GM19455 (cell line): ENCODE data around the gene LEAP2.

Experiments
- ATAC-seq: cut with Tn5 transposase; IDR thresholded peaks from one replicate; pipeline ENCODE4 v1.9.1; 2021; ENCODE audit not compliant: unreplicated experiment

The LEAP2 gene

GRCh38 chr5:132876020-132876759, 2.7 kb downstream of the LEAP2 start:
- ATAC-seq, result no peak

DNA sequence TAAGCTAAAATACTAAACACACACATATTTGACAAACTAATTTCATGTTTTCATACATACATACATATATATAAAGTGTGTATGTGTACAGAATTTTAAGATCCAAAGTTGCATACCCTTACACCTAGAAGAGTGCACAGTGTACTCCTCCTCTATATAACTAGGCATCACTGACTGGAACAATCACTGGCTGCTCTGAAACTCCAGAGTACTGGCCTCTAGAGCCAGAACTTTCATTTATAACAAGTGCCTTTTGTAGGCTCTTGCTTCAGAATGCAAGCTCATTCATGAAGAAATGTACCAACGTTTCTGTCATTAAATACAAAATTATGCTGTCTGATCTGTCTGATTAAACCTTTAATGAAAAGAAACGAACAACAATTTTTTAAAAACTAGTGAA, 4.0 kb downstream of the LEAP2 start:
- ATAC-seq, result no peak

GRCh38 chr5:132877938-132878337, 4.5 kb downstream of the LEAP2 start:
- no peak for ATAC-seq

GRCh38 chr5:132883261-132883834, 9.9 kb downstream of the LEAP2 start:
- ATAC-seq, result no peak

GRCh38 chr5:132884548-132884947, 11.1 kb downstream of the LEAP2 start:
- ATAC-seq, result no peak

- ATAC-seq, result no peak
Measured at GRCh38 chr5:132886064-132886823, 12.8 kb downstream of the LEAP2 start.

GRCh38 chr5:132887283-132887682, 13.8 kb downstream of the LEAP2 start:
- no peak for ATAC-seq

DNA sequence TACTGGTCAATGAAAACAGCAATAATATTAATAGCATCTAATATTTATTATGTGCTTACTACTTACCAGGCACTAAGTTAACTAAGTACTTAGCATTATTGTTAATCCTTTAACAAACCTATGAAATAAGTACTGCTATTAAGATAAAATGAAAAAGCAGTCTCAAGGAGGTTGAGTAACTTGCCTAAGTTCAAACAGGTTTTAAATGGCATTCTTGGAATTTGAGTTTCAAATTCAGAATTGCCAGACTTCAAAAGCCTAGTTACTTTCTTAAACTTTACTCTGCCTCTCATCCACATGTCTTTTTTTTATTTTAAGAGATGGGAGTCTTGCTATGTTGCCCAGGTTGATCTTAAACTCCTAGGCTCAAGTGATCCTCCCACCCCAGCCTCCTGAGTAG, 16.0 kb downstream of the LEAP2 start:
- no peak for ATAC-seq

- no peak for ATAC-seq
Measured at GRCh38 chr5:132890817-132891216, 17.3 kb downstream of the LEAP2 start.

DNA sequence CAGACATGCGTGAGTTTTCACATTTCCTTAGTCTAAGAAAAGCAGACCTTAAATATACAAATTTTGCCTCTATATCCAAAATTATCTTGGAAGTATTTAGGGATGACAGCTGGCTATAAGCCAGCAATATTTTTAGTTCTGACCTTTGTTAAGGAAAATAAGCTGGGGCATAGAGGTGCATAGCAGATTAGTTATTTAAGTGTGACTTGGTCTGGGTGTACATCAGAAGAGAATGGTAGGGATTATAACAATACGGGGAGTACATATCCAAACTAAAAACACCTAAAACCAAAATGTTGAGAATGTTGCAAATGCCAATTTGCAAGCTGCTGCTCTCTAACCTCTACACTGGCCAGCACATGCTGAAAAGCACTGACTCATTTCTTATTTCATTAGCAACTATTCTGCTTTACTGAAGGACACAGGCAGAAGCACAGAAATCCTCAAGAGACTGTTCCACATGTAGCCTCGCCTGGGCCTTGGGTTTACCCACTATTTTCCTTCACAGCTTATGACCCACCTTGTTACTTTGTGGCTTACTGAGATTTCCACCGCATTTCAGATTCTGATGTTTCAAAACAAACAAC, 22.3 kb downstream of the LEAP2 start:
- no peak for ATAC-seq

DNA sequence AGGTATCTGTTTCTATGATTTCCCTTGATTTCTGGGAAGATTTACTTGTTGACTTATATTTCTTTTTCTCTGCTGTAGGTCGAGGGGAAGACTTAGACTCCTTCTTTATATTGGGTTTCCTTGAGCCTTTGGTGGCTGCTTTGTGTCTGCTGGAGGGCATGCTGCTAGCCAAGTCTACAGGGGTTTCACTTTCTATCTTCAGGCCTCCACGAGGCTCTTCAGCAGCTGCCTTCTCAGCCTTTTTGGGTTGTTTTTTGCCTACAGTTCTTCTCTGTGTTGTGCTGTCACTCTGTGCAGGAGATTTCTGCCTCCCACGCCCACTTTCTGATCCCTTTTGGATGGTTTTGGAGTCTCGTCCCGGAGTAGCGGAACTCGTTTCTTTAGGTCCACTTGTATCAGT, 23.2 kb downstream of the LEAP2 start:
- ATAC-seq, result no peak

GRCh38 chr5:132898094-132898493, 24.6 kb downstream of the LEAP2 start:
- ATAC-seq, result no peak

- ATAC-seq, result no peak
Measured at GRCh38 chr5:132901036-132901435, 27.6 kb downstream of the LEAP2 start.

DNA sequence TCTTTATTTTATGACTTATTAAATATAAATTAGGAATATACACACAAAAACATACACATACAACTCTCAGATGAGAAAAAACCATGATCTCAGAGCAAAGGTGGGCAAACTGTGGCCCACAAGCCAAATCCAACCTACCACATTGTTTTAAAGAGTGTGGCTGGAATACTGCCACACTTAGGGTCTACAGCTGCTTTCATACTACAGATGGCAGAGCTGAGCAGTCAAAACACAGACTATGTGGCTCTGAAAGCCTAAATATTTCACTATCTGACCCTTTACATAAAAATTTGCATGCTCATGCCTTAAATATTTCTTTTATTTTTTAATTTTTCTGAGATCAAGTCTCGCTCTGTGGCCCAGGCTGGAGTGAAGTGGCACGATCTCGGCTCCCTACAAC, 28.3 kb downstream of the LEAP2 start:
- ATAC-seq, result no peak

GRCh38 chr5:132905938-132906337, 32.5 kb downstream of the LEAP2 start:
- no peak for ATAC-seq

GRCh38 chr5:132907161-132907560, 33.7 kb downstream of the LEAP2 start:
- ATAC-seq, result no peak

DNA sequence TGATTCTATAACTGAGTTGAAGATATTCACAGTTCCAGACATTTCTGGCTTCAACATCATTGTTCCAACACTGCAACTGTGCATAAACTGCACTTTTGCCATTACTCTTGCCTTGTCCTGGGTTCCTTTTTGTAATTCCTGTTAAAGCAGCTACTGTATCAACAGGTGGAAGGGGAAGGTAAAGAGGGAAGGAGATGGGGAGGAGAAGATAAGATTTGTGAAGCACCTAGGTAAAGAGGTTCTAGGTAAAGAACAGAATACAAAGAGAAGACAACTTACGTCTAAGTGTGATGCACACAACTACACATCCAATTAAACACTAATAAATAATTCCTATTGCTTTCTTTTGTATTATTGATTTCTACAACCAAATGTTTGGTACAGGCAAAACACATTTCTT, 36.2 kb downstream of the LEAP2 start:
- no peak for ATAC-seq

DNA sequence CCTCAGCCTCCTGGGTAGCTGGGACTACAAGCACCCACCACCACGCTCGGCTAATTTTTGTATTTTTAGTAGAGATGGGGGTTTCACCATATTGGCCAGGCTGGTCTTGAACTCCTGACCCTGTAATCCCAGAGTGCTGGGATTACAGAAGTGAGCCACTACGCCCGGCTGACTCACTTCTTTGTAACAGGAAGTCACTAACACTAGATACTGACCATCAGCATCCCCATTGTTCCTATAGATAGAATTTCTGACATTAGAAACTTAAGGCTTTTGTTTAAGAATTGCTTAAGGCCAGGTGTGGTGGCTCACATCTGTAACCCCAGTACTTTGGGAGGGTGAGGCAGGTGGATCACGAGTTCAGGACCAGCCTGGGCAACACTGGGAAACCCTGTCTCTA, 42.2 kb downstream of the LEAP2 start:
- no peak for ATAC-seq

DNA sequence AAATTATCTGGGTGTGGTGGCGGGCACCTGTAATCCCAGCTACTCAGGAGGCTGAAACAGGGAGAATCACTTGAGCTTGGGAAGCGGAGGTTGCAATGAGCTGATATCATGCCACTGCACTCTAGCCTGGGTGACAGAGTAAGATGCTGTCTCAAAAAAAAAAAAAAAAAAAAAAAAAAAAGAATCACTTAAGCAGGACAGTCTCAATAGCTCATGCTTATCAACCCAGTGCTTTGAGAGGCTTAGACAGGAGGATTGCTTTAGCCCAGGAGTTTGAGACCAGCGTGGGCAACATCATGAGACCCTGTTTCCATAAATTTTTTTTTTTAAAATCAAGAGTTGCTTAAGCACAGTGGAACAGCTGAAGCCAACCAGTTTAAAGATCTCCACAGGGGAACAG, 42.6 kb downstream of the LEAP2 start:
- no peak for ATAC-seq
